GM15510 (cell line): Measurements from ENCODE around the gene AQP5.

ENCODE experiments used
- POLR2A ChIP-seq: IDR thresholded peaks from 3 replicates; pipeline ENCODE4 v1.6.1; 2011; ENCODE audit warnings: borderline replicate concordance; ENCODE audit not compliant: insufficient read length; ENCODE audit errors: extremely low read depth

AQP5 gene

GRCh38 chr12:49964849-49965624 lies 3.4 kb downstream of the AQP5 start:
- no peak for TF ChIP-seq POLR2A

GRCh38 chr12:49965836-49966235 lies 4.2 kb downstream of the AQP5 start:
- TF ChIP-seq POLR2A, result no peak

- TF ChIP-seq POLR2A, result no peak
Observed at GRCh38 chr12:49966511-49967041, 4.9 kb downstream of the AQP5 start.

GRCh38 chr12:49967042-49967776 lies 5.5 kb downstream of the AQP5 start:
- no peak for TF ChIP-seq POLR2A

GRCh38 chr12:49967777-49968250 lies 6.1 kb downstream of the AQP5 start:
- TF ChIP-seq POLR2A, result no peak

GRCh38 chr12:49968471-49968870 lies 6.8 kb downstream of the AQP5 start:
- TF ChIP-seq POLR2A, result no peak

- no peak for TF ChIP-seq POLR2A
Observed at GRCh38 chr12:49969027-49969426, 7.4 kb downstream of the AQP5 start.

- no peak for TF ChIP-seq POLR2A
Observed at GRCh38 chr12:49969651-49970429, 8.2 kb downstream of the AQP5 start.

- no peak for TF ChIP-seq POLR2A
Observed at GRCh38 chr12:49970658-49971057, 9.0 kb downstream of the AQP5 start.

GRCh38 chr12:49971141-49971540 lies 9.5 kb downstream of the AQP5 start:
- TF ChIP-seq POLR2A, result no peak

GRCh38 chr12:49972129-49972528 lies 10.5 kb downstream of the AQP5 start:
- no peak for TF ChIP-seq POLR2A

- TF ChIP-seq POLR2A, result no peak
Observed at GRCh38 chr12:49972641-49973360, 11.1 kb downstream of the AQP5 start, which contains the start of gene AQP6. Gene AQP6, plus strand, starts transcription at chr12:49972947. Its CDS starts 227 bp downstream, at chr12:49973174.

GRCh38 chr12:49973361-49973830 lies 11.7 kb downstream of the AQP5 start:
- TF ChIP-seq POLR2A, result no peak

- no peak for TF ChIP-seq POLR2A
Observed at GRCh38 chr12:49974231-49974675, 12.6 kb downstream of the AQP5 start.
